GM10266 (cell line): ENCODE results near the gene RAB6B.

Source experiments
- DNase-seq: peaks from one replicate; pipeline ENCODE4 v3.0.0; 2012; ENCODE audit errors: extremely low spot score
- TF ChIP-seq, protein P1 (sequence below): IDR thresholded peaks from 2 replicates; pipeline ENCODE4 v1.5.1; 2012; ENCODE audit warnings: mild to moderate bottlenecking, low read depth; ENCODE audit not compliant: control insufficient read depth, insufficient read depth; ENCODE audit errors: missing control alignments

Gene RAB6B

DNA sequence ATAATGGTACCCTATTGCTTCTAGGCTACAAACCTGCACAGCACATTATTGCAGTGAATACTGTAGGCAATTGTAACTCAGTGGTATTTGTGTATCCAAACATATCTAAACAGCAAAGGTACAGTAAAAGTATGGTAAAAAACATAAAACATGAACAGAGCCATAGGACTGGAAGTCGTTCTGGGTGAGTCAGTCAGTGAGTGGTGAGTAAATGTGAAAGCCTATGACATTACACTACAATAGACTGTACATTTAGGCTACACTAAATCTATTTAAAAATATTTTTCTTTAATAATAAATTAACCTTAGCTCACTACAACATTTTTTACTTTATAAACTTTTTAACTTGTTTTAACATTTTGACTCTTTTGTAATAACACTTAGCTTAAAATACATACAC, 21.3 kb downstream of the RAB6B start:
- TF ChIP-seq, protein P1, sequence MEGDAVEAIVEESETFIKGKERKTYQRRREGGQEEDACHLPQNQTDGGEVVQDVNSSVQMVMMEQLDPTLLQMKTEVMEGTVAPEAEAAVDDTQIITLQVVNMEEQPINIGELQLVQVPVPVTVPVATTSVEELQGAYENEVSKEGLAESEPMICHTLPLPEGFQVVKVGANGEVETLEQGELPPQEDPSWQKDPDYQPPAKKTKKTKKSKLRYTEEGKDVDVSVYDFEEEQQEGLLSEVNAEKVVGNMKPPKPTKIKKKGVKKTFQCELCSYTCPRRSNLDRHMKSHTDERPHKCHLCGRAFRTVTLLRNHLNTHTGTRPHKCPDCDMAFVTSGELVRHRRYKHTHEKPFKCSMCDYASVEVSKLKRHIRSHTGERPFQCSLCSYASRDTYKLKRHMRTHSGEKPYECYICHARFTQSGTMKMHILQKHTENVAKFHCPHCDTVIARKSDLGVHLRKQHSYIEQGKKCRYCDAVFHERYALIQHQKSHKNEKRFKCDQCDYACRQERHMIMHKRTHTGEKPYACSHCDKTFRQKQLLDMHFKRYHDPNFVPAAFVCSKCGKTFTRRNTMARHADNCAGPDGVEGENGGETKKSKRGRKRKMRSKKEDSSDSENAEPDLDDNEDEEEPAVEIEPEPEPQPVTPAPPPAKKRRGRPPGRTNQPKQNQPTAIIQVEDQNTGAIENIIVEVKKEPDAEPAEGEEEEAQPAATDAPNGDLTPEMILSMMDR: no peak
- DNase-seq: no peak

- TF ChIP-seq, protein P1: no peak
- no peak for DNase-seq
These were observed 22.9 kb downstream of the RAB6B start for GRCh38 chr3:133872781-133873180.

DNA sequence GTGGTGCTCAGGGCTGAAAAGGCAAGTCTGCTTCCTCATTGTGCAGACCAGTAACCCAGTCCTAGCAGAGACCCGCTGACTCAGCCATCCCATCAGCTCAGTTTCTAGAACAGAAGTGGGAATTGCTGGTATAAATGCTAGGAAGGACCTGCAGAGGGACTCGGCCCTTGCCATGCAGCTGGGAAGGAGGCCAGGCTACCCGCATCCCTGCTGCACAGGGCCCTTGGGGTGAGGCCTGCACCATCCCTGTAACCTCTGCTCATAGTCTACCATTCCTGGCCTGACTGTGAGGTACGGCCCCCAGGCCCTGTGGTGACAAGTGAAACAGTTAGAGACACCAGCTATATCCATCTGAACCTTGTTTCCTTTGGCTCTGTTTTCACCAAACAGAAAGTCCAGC, 23.5 kb downstream of the RAB6B start:
- no peak for DNase-seq
- TF ChIP-seq, protein P1: no peak

DNA sequence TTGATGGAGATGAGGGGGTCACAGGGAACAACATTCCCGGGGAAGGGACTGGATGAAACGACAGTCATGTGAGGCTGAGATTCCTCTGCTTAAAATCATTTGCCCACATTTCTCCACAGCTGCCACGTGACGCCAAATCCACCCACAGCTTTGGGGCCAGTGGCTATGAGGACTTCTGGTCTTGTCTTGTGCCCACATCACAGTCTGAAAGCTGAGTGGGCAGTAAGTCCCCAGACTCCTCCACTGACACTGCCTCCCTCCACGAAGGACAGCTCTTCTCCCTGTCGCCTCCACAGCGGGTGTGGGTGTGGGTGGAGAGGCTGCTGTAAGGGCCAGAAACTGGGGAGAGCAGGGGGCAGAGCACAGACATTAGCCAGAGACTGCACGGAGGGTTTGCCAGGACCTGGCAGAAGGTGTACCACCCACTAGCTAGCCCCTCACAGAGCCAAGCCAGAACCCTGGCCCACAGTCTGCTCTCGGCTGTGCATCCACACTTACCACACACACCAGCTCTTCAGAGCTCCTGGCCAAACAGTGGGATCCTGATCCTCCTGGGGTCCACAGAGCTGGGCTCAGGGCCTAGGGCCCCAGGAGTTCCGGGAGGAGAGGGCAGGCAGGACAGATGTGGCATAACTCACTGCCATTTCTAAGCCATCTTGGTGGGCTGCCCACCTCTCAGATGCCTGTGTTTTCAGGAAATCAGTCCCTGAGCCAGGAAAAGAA, 24.2 kb downstream of the RAB6B start:
- TF ChIP-seq, protein P1: no peak
- no peak for DNase-seq

DNA sequence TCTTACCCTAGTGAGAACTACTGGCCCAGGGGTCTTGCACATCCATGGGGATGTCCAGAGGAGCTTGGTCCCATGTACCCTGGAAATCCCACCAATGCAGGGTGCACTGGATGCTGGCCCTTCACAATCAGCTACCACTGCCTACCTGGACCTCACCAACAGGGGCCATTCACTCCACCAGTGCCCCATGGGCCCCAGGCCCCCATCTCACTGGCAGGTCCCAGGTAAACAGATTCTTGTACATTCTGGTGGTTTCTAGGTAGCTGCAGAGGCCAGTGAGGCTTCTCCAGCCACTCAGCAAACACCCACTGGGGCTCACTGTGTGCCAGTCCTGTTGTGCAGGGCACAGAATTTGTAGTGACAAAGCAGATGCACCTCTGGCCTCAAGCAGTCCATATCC, 24.9 kb downstream of the RAB6B start:
- TF ChIP-seq, protein P1: no peak
- no peak for DNase-seq

DNA sequence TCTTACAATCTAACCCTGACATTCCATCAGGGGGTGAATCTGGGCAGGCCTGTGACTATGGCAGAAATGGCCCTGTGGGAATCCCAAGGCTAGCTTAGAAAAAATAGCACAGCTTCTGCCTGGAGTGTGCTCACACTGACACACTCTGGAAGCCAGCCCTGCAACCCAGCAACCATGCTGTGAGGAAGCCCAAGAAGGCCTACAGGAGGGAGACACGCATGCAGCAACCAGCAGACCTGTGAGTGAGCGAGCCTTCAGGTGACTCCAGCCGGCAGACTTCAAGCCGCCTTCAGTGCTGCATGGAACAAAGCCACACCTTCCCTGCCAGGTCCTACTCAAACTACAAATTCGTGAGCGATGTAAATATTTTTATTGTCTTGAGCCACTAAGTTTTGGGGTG, 26.1 kb downstream of the RAB6B start:
- DNase-seq: no peak
- TF ChIP-seq, protein P1: no peak

DNA sequence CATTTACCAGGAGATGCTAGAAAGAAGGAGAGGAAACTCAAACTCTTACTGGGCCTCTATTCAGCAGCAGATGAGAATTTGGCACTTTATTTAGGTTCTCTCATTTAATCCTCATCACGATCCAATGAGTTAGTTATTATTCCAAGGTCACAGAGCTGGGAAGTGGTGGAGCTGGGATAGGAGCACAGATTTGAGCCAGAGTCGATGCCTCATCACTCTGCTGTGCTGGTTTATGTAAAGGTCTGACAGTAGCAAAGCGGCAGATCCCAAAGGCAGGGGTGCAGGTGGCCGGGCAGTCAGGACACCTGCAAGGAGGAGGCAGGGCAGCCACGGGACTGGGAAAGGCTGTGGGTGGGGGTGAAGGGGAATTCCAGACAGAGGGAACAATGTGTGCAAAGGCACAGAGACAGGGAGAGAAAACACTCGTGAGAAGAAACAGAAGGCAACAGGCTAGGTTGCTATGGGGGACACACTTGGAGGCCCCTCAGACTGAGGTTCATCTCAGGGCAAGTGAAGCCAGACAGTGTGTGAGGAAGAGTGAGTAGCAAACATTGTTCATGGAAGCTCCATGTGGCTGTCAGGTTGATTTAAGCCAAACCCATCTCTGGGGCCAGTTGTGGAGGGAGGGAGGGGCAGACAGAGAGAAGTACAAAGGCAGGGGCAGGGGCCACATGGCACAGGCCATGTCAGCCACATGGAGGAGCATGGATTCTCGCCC, 26.8 kb downstream of the RAB6B start:
- no peak for DNase-seq
- TF ChIP-seq, protein P1: no peak
